Left colon (tissue), 2 donors: ENCODE results near the gene PTGDR2. TPM values are rescaled to one million over a fixed set of nuclear protein-coding genes. Genes with fewer than 3 reads are reported as not detected.

Experiments used
- total RNA-seq, 2 donors: library from RNA; stranded (reverse); fragmentation: NEBNext Ultra II Directional; extraction: Animal tissue kit (Norgen Biotek cat#: 25700); gene quantifications; one replicate each; pipeline ENCODE4 v1.2.1, GENCODE V29; 2021
- donor health status: DM: no; HTN: no; CAD: no.
- donor health status: DM: yes; HTN: yes; CAD: no.

The PTGDR2 gene
- total RNA-seq, 2 donors from 2014 or later, result 4.6 to 6.4 TPM

Other genes starting within 250 kb of the PTGDR2 start
- 10 to 100 TPM; 25.0 to 51.0 TPM for gene MS4A8, start 156.3 kb downstream of the PTGDR2 start, total RNA-seq
- gene MS4A18, start 131.2 kb downstream of the PTGDR2 start, total RNA-seq, result not detected
- gene MS4A15, start 99.1 kb downstream of the PTGDR2 start, total RNA-seq, result not detected
- gene MS4A10, start 70.6 kb downstream of the PTGDR2 start, total RNA-seq, result 1 to 10 TPM in 1 of 2 donors, under 1 TPM in 1; 0.12 to 1.1 TPM
- gene CCDC86, start 13.8 kb downstream of the PTGDR2 start, total RNA-seq, result 10 to 100 TPM in 1 of 2 donors, 1 to 10 TPM in 1; 7.3 to 14.4 TPM
- under 1 TPM in 1 of 2 donors, not detected in 1; 0.17 TPM for gene ZP1, start 11.6 kb upstream of the PTGDR2 start, total RNA-seq
- 10 to 100 TPM; 55.8 to 58.8 TPM for gene PRPF19, start 50.6 kb upstream of the PTGDR2 start, total RNA-seq
- 10 to 100 TPM; 32.0 to 39.7 TPM for gene TMEM109, start 58.2 kb upstream of the PTGDR2 start, total RNA-seq
- gene TMEM132A, start 68.5 kb upstream of the PTGDR2 start, total RNA-seq, result 1 to 10 TPM; 7.8 to 9.2 TPM
- 10 to 100 TPM in 1 of 2 donors, 1 to 10 TPM in 1; 8.6 to 15.1 TPM for gene SLC15A3, start 96.2 kb upstream of the PTGDR2 start, total RNA-seq
- gene CD6, start 115.7 kb upstream of the PTGDR2 start, total RNA-seq, result 1 to 10 TPM in 1 of 2 donors, under 1 TPM in 1; 0.67 to 1.9 TPM
- 1 to 10 TPM in 1 of 2 donors, under 1 TPM in 1; 0.21 to 1.0 TPM for gene CD5, start 246.5 kb upstream of the PTGDR2 start, total RNA-seq